Thoracic aorta endothelial cell (primary cell): Measurements from ENCODE around the gene SLC50A1. TPM values are rescaled to one million over a fixed set of nuclear protein-coding genes. Genes with fewer than 3 reads are reported as not detected.

Source experiments
- small RNA-seq: library from RNA; depleted of rRNA; stranded (forward); fragments of <200 nt; gene quantifications from one replicate; pipeline ENCODE3, GENCODE V24; 2012
- total RNA-seq: library from RNA; depleted of rRNA; stranded (reverse); fragments of >200 nt; gene quantifications from 2 replicates; pipeline ENCODE4 v1.2.3, GENCODE V29; 2012

SLC50A1 gene
- total RNA-seq, result 24.3 and 39.1 TPM in 2 replicates

GRCh38 chr1:155135415-155136028 is at the start of gene SLC50A1:
TSS of gene SLC50A1 (plus strand) at chr1:155135852. CDS start at chr1:155135912, 60 bp downstream.

GRCh38 chr1:155127105-155127966 is 8.3 kb upstream of the SLC50A1 start, which contains the start of gene EFNA1:
TSS of gene EFNA1 (plus strand) at chr1:155127876. CDS start at chr1:155127978, 102 bp downstream.

GRCh38 chr1:155139895-155140629 is 4.4 kb downstream of the SLC50A1 start, which contains the start of gene DPM3:
TSS of gene DPM3 (minus strand) at chr1:155140531. CDS start at chr1:155140240, 291 bp downstream.

GRCh38 chr1:155172732-155173477 is 37.3 kb downstream of the SLC50A1 start, which contains the start of gene KRTCAP2:
TSS of gene KRTCAP2 (minus strand) at chr1:155173304. CDS start at chr1:155173224, 80 bp downstream.

GRCh38 chr1:155173478-155174323 is 38.0 kb downstream of the SLC50A1 start, which contains the start of gene TRIM46:
TSS of gene TRIM46 (plus strand) at chr1:155173849. CDS start at chr1:155173967, 118 bp downstream.

Small RNA genes lying within 50 kb of the gene (small RNA-seq; reads per million reads assigned to genes)
- gene HMGN2P18, result not detected
- gene RF00019, result not detected

Other genes with a start within 250 kb of the SLC50A1 start
- gene PMVK, start 199.1 kb upstream of the SLC50A1 start, total RNA-seq, result 9.2 and 10.5 TPM in 2 replicates
- gene PBXIP1, start 179.8 kb upstream of the SLC50A1 start, total RNA-seq, result 41.5 and 42.0 TPM in 2 replicates
- gene PYGO2, start 174.1 kb upstream of the SLC50A1 start, total RNA-seq, result 11.3 and 12.6 TPM in 2 replicates
- gene SHC1, start 165.1 kb upstream of the SLC50A1 start, total RNA-seq, result 248 and 273 TPM in 2 replicates
- gene CKS1B, start 161.2 kb upstream of the SLC50A1 start, total RNA-seq, result 116 and 126 TPM in 2 replicates
- gene FLAD1, start 152.5 kb upstream of the SLC50A1 start, total RNA-seq, result 21.6 and 22.3 TPM in 2 replicates
- gene LENEP, start 142.3 kb upstream of the SLC50A1 start, total RNA-seq, result 0.40 TPM in 1 of 2 replicates, not detected in the other
- 10.2 and 15.0 TPM in 2 replicates for gene ZBTB7B, start 133.1 kb upstream of the SLC50A1 start, total RNA-seq
- gene DCST2, start 102.1 kb upstream of the SLC50A1 start, total RNA-seq, result 0.29 TPM in 1 of 2 replicates, not detected in the other
- not detected in 2 replicates for gene DCST1, start 102.0 kb upstream of the SLC50A1 start, total RNA-seq
- 172 and 268 TPM in 2 replicates for gene ADAM15, start 84.5 kb upstream of the SLC50A1 start, total RNA-seq
- 4.0 and 7.0 TPM in 2 replicates for gene EFNA4, start 72.1 kb upstream of the SLC50A1 start, total RNA-seq
- 0.66 and 1.9 TPM in 2 replicates for gene EFNA3, start 57.0 kb upstream of the SLC50A1 start, total RNA-seq
- gene EFNA1, start 8.0 kb upstream of the SLC50A1 start, total RNA-seq, result 30.5 and 45.1 TPM in 2 replicates
- gene DPM3, start 4.7 kb downstream of the SLC50A1 start, total RNA-seq, result 23.7 and 37.9 TPM in 2 replicates
- gene KRTCAP2, start 37.5 kb downstream of the SLC50A1 start, total RNA-seq, result 77.7 and 105 TPM in 2 replicates
- 5.7 and 7.2 TPM in 2 replicates for gene TRIM46, start 38.0 kb downstream of the SLC50A1 start, total RNA-seq
- 8.5 and 9.1 TPM in 2 replicates for gene THBS3, start 72.0 kb downstream of the SLC50A1 start, total RNA-seq
- gene MTX1, start 72.8 kb downstream of the SLC50A1 start, total RNA-seq, result 36.7 and 43.9 TPM in 2 replicates
- gene ENTREP3, start 119.6 kb downstream of the SLC50A1 start, total RNA-seq, result 11.8 and 15.3 TPM in 2 replicates
- gene SCAMP3, start 126.5 kb downstream of the SLC50A1 start, total RNA-seq, result 36.3 and 45.4 TPM in 2 replicates
- gene CLK2, start 137.7 kb downstream of the SLC50A1 start, total RNA-seq, result 33.8 and 34.6 TPM in 2 replicates
- gene HCN3, start 141.6 kb downstream of the SLC50A1 start, total RNA-seq, result 0.40 and 0.65 TPM in 2 replicates
- not detected in 2 replicates for gene PKLR, start 165.6 kb downstream of the SLC50A1 start, total RNA-seq
- 391 and 487 TPM in 2 replicates for gene FDPS, start 173.0 kb downstream of the SLC50A1 start, total RNA-seq
- 13.7 and 19.6 TPM in 2 replicates for gene RUSC1, start 185.0 kb downstream of the SLC50A1 start, total RNA-seq